ENCODE results near the gene DAPK2.

DAPK2 gene

DNA sequence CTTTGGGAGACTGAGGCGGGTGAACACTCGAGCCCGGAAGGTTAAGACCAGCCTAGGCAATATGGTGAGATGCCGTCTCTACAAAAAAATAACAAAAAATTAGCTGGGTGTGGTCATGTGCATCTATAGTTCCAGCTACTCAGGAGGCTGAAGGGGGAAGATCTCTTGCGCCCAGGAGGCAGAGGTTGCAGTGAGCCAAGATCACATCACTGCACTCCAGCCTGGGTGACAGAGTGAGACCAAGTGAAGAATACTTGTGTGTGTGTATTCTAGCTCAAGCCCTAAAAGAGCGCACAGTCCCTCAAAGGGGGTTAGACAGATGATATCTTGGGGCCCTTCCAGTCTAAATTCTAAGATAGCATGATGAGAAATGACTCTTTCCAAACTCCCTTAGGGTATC lies 23.7 kb downstream of the DAPK2 start:
- no peak for DNase-seq

GRCh38 chr15:64019764-64020163 lies 26.5 kb downstream of the DAPK2 start:
- DNase-seq = no peak

- no peak for DNase-seq
Measured at GRCh38 chr15:64017591-64018163, 28.6 kb downstream of the DAPK2 start.

DNA sequence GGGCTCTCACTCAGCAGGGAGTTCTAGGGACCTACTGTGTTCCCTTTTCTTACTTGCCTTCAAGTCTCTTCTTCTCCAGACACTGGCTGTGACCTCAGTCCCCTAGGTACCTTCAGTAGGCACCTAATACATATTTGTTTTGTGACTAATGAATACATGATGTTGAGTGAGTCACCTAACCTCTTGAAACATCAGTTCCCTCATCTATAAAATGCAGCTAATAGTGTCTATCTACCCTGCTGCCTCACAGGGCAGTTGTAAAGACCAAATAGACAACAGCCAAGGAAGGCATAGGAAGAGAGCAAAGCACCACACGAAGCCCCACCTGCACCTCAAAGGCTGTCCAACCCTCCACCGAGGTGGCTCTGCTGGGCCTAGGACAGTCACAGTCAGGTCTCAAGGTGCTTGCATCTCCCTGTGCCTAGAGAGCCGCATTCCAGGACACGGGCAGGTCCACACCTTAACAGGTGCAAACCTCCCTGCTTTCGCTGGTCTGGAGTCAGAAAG lies 29.1 kb downstream of the DAPK2 start:
- no peak for DNase-seq

- DNase-seq = no peak
Measured at GRCh38 chr15:64016257-64016656, 30.0 kb downstream of the DAPK2 start.

DNA sequence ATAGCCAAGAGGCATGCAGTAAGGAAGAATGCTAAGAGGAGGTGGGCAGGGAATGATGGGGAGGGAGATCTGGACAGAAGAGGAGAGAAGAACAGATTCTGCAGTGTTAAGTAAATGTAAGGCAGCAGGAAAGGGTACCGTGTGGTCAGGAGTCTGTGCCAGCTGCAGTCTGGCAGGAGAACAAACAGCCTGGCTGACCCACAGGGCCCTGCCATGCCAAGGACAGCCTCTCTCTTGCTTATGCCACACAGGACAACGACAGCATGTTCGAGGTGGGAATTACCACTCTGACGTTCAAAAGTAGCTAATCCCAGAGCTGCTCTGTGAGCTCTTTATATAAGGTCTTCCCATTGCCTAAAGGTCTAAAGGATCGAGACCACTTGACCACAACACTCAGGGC lies 31.3 kb downstream of the DAPK2 start:
- no peak for DNase-seq

- no peak for DNase-seq
Measured at GRCh38 chr15:64013179-64014062, 32.9 kb downstream of the DAPK2 start.

GRCh38 chr15:64011736-64012135 lies 34.5 kb downstream of the DAPK2 start:
- DNase-seq = no peak

DNA sequence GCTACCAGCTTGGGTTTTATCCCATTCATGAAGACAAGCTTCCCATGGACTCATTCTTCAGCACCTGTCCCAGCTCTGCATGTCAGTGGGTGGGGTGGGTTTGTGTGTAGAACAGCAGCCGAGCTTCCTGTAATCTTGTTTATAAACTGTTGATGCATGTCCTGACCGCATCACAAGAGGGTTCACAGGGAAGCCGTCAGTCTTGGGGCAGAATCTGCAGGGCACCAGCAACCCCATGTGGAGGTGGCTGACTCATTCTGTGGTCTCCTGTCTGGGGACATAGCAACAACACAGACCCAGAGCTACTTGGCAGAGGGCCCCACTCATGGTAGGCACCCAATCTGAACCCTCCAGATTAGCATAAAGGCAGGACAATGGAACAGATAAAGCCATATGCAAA lies 35.6 kb downstream of the DAPK2 start:
- DNase-seq = no peak

GRCh38 chr15:64009798-64010261 lies 36.5 kb downstream of the DAPK2 start:
- no peak for DNase-seq

GRCh38 chr15:64009241-64009640 lies 37.0 kb downstream of the DAPK2 start:
- no peak for DNase-seq

- no peak for DNase-seq
Measured at GRCh38 chr15:64008177-64008576, 38.1 kb downstream of the DAPK2 start.

DNA sequence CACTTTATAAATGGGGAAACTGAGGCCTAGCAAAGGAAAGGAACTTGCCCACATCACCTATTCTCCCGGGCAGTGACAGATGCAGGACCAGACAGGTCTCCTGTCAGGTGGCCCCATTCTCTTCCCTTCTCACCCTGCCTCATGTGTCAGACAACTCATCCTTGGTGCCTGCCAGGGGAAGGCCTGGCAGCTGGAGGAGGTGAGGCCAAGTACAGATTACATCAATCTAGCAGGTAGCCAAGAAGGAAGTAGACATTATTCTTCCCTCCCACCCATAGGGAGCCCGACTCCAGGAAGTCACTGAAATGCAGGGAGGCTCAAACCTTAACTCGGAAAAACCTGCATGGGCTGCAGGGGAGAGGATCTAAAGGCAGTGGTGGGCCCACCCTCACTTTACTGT lies 39.6 kb downstream of the DAPK2 start:
- no peak for DNase-seq

DNA sequence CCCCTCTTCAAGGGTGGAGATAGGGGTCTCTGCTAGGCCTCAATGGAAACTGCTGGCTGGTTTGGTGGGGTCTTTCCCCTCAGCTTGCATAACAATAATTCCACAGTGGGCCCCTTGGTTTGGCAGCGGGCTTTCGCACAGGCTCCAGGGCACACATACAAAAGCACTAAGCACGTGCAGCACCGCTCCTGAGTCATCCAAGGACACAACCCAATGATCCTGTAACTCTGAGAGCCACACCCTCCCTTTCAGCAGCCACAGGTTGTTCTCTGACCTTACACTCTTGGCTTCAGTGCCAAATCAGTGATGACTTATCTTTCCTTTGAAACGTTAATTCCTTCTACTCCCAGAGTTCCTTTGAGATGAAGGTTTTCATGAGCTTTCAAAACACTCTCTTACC lies 41.7 kb downstream of the DAPK2 start:
- no peak for DNase-seq

DNA sequence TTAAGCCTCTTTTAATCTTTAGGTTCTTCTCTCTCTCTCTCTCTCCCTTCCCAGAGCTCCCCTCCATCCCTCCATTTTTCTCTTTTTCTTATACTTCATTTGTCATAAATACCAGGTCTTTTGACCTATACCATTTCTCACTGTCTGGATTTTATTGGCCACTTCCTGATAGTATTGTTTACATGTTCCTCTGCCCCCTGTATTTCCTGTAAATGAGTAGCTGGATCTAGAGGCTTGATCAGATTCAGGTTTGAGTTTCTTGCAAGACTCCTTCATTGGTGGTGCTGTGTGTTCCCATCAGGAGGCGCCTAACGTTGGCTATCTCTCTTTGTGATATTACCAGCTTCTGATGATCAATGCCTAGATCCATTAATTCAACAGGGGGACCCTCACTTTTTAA lies 42.2 kb downstream of the DAPK2 start:
- no peak for DNase-seq

DNA sequence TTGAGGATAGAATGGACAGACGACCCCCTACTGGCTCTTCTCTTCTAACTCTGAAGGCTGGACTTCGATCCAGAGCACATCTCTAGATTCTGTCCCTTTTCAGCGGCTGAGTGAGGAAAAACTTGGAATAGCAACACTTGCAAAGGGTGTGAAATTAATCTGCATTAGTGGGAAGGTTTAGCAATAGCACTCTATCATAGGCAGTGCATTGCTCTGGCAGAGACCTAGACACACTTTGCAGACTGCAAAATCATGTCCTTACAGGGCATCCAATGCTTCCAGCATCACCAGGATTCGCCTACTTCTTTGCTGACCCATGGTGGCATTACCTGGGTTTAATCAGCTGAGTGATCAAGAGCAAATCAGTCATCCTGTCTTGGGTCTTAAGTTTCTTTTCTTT lies 43.1 kb downstream of the DAPK2 start:
- no peak for DNase-seq

DNA sequence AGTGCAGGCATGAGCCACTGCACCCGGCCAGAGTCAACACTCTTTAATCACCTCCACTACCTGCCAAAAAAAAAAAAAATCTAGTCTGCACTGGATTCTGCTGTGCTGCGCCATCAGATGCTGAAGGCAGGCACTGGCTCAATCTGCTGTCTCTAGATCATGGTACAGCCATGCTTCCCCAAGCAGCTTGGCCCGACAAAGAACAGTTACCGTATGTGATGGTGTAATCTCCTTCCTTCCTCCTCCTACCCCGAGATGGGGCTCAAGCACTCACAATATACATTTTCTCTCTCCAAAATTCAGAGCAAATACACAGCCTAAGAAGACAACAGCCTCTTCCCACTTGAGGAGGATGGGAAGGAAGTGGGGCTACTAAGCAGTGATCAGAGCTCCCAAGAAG lies 45.1 kb downstream of the DAPK2 start:
- no peak for DNase-seq

DNA sequence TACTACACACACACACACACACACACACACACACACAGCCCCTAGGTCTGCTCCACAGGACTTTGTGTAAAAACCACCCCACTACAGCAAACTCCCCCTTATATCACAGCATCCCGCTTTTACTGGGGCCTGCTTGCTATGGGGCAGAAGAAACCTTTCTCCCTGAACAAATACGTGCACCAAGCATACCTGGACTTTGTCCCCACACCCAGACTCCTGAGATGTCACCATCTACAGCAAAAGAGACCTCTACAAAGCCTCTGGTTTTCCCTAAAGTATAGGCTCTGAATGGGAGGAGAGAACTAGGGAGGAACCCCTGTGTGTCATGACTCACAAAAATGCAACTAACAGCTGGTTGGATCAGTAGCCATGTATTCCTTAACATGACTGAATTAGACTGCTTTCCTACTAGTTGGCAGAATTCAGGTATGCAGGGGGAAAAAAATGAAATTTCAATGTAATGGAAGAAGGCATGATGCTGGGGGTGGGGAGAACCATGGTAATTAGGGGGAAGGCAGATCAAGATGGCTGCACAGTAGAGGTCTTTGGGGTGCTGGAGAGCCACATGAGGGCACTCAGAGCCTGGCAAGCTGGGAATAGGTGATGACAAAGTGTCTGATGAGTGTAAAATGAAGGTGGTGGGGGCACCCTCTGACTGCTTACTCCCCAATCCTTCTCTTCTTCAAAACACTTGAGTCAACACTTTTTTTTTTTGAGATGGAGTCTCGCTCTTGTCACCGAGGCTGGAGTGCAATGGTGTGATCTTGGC lies 45.9 kb downstream of the DAPK2 start:
- no peak for DNase-seq

- DNase-seq = no peak
Measured at GRCh38 chr15:63999177-63999576, 47.1 kb downstream of the DAPK2 start.

GRCh38 chr15:63998489-63998888 lies 47.8 kb downstream of the DAPK2 start:
- no peak for DNase-seq

DNA sequence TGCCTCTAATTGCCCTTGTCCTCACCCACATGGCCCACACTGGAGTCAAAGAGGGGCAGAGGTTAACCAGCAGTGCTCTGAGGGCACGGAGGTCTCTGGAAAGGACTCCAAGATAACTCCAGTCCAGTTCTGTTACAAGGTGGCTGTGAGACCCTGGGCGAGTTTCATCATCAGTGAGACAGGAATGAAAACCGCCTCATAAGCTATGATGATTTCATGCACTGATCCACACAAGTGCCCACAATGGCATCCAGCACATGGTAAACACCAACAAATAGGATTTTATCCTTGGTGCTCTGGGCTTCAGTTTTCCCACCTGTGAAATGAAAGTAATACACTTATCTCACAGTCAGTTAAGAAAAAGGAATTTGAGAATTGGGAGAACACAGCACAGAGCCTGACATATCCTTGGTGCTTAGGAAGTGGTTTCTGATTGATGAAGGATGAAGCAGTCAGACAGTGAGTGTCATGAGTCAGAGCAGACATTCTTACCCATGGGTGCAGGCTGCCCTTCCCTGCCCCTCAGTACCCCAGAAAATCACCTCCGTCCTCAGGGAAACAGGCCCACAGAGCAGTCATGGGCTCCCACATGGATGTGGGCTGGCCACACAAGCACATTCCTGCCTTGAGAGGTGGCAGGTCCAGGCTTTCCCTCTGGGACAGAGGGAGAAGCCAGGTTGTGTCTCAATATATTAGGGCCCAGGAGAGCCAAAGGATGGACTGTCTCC lies 48.4 kb downstream of the DAPK2 start:
- DNase-seq = no peak

GRCh38 chr15:63996794-63997357 lies 49.4 kb downstream of the DAPK2 start:
- no peak for DNase-seq

DNA sequence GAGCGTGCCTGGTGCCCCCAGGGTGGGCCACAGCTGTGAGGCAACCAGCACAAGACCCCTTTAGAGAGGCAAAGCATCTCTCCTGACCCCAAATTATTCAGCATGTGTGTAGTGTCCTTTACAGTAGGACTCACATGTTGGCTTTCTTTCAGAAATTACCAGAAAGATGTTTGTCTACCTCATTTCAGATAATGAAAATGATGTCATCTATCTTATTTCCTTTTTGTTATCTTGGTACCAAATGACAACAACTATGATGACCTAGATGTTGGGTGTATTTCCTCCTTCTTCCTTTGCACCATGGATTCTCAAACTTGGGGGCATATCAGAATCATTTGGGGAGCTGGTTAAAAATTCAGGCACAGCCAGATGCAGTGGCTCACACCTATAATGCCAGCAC lies 50.5 kb downstream of the DAPK2 start:
- DNase-seq = no peak

All from cortex of kidney (tissue), 1 donor.